Ammon's horn (tissue), 1 donor: ENCODE data around the gene CEACAM18.
"Not testable (repeated sequence)": the region's sequence is repeated elsewhere in the genome, so short reads cannot be mapped to it uniquely, and the experiment has no call there.

Experiments used
- DNase-seq: peaks from one replicate; pipeline ENCODE4 v3.0.0-alpha.2; 2016; ENCODE audit warnings: low spot score

CEACAM18 gene

DNA sequence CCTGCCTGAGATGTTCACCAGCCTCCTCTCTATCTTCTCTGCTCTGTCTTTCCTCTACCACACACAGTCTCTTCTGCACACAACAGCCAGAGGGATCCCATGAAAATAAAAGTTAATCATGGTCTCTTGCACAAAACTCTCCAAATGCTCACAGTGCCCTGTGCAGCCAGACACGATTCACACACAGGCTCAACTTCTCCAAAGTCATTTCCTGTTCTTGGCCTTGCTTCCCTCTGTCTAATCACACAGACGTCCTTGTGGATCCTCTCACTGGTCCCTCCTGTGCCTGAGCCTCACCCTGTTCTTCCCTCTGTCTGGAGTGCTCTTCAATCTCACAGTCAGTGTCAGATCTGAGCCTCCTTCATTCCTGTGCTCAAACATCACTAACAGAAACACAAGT is 15.4 kb downstream of the CEACAM18 start:
- DNase-seq: peak; percentile 44

DNA sequence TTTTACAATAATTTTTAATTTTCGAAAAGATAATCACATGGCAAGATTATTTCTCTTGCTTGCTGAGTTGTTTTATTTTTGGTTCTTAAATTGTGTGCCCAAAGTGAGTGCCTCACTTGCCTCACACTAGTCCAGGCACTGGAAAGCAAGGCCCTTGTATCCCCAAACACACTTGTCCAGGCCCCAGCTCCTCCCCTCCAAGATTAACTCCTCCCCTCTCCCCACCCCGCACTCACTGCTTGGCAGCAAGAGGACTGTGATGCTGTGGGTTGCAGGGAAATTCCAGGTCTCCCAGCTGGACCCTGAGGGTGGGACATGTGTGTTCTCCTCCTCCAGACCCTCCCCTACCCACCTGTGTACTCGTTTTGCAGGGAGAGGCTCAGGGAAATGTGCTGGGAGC is 19.3 kb downstream of the CEACAM18 start:
- DNase-seq: no peak

DNA sequence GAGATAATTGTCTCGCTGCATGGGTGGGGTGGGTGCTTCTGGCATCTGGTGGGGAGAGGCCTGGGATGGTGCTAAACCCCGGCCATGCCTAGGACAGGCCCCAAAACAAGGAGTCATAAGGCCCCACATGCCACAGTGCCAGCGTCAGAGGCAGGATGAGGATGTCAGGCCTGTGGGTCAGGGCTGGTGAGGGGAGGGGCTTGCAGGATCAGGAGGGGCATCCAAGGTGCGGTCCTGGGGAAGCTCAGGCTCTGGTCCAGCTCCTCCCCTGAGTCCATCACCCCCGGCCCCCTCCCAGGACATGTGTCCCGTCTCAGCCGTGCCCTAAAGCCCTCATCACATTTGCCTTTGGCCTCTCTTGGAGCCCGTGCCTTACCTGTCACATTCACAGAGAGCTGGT is 22.6 kb downstream of the CEACAM18 start:
- not testable (repeated sequence) for DNase-seq

- DNase-seq: peak; percentile 67
Observed at GRCh38 chr19:51501594-51502263, 23.4 kb downstream of the CEACAM18 start, which contains the start of gene SIGLEC12. Gene SIGLEC12, minus strand, starts transcription at chr19:51501800. Its CDS starts 67 bp downstream, at chr19:51501733.

GRCh38 chr19:51503286-51503817 is 25.0 kb downstream of the CEACAM18 start:
- peak; percentile 7 for DNase-seq

- DNase-seq: no peak
Observed at GRCh38 chr19:51503896-51504295, 25.6 kb downstream of the CEACAM18 start.

DNA sequence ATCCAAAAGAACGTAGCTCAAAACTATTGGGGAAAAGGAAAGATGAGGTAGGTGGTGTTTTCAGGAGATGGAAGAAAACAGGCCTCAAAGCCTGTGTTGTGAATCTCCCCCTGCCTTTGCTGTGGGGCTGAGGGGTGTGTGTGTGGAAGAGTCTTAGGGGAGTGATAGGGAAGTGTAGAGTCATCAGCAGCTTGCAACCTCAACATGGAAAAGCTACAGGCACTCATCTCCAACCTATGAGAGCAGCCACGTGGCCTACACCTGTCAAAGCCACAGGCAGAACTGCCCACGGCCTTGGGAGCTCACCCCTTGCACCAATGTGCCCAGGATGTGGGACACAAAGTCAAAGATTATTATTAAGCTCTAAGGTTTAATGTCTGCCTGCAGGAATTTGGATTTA is 27.6 kb downstream of the CEACAM18 start:
- DNase-seq: no peak

- DNase-seq: no peak
Observed at GRCh38 chr19:51507192-51507591, 28.9 kb downstream of the CEACAM18 start.

DNA sequence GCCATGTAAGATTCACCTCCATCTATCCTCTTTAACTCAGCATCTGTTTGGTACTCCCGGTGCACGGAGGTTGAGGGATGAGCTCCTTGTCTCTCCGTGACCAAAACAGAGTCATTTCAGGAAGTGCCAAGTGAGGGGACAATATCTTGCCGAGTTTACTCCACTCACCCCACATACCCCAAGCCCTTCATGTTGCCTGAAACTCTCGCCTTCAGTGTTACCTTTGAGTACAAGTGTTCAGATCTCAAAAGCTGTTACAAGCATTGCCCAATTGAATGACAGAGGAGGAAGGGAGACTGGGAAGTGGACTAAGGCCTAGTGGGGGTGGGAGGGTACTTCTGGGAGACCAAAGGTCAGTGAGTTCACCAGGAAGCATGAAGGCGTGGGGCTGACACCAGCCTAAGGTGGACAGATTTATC is 29.3 kb downstream of the CEACAM18 start:
- no peak for DNase-seq

- no peak for DNase-seq
Observed at GRCh38 chr19:51508059-51508733, 29.9 kb downstream of the CEACAM18 start.

DNA sequence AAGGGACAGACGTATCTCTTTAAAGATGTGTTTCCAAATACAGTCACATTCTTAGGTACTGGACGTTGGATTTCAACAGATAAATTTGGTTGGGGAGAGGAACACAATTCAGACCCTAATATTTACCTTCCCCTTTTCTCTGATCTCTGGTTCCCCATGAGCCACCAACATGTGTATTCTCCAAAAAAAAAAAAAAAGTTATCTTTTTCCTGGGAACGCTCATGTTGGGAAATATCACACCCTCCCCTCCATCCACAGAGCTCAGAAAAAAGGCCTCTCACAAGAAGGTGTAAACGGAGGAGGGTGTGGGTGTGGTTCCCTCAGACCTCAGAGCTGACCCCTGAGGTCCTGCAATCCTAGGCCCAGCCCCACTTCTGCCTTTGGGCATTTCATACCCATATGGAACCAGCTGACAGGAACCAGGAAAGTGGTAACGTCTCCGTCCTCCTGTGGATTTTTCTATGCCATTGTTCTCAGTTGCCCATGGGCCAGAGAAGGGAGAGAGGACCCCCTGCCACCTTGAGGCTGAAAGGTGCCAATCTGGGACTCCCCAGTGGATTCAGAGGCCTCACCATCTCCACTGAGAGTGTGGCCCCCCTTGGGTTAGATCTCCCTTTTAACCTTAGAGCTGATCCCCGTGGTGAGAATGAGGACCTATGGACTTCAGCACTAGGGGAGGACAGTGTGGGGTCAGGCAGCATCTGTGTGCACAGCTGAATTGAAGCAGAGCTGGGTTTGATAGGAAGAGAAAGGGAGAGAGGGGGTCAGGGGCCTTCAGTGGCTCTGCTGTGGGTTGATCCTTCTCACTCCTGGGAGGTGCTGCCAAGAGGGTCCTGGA is 31.7 kb downstream of the CEACAM18 start:
- DNase-seq: no peak

DNA sequence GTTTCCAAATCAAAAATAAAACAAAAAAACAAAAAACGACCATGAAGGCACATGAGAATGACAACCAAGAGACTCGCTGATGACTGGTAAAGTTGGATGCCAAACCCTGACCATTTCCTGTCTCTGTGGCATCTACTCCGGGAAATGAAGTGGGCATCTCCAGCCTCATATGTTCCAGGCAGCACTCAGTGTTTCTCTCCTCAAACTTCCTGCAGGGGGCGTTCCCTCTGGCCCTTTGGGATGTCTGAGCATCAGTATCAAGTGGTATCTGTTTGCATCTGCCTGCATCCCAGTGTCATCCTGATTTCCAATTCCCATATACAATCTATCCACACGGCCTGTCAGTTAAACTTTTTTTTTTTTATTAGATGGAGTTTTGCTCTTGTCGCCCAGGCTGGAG is 33.0 kb downstream of the CEACAM18 start:
- DNase-seq: no peak

- no peak for DNase-seq
Observed at GRCh38 chr19:51513968-51514367, 35.6 kb downstream of the CEACAM18 start.

DNA sequence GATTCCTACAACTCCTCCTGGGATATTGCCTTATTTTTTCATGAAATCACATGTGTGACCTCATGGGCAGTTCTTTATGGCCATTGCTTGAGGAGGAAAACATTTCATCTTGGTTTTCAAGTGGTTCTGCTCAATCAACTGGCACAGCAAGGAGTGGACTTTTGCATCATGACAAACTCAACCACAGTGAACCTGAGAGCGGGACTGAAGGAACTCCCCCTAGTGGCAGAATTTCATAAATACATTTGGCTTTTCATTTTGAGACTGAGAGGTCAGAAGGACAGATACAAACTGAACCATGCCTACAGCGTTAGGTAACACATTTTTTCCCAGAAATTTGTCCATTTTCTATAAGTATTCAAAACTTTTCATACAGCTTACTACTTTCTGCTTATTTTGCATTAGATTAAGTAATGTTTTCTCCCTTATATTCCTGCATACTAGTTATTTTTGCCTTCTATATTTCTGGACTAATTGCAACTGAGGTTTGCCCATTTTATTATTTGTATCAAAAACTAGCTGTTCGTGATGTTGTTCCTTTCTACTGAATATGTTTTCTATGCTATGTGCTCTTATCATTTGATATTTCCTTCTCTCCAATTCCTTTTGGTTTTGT is 36.6 kb downstream of the CEACAM18 start:
- DNase-seq: peak; percentile 40

GRCh38 chr19:51520728-51521127 is 42.4 kb downstream of the CEACAM18 start:
- no peak for DNase-seq

- DNase-seq: no peak
Observed at GRCh38 chr19:51521357-51521756, 43.0 kb downstream of the CEACAM18 start.

DNA sequence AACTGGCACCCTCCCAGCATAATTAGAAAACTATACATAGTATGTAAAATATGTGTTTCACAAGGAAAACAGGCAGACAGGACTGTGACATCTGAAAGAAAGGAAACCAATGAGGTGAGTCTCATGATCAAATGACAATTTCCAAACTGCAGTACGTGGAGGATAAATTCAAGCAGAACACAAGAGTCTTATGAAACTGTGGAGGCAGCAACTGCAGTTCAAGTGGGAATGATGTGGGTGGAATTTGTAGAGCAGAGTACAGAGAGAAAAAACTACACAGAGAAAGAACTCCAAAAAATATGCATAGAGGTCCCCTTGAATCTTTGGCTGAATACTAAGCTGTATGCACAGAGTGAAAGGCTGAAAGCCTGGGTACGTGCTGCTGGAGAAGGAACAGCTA is 43.4 kb downstream of the CEACAM18 start:
- DNase-seq: peak; percentile 29

DNA sequence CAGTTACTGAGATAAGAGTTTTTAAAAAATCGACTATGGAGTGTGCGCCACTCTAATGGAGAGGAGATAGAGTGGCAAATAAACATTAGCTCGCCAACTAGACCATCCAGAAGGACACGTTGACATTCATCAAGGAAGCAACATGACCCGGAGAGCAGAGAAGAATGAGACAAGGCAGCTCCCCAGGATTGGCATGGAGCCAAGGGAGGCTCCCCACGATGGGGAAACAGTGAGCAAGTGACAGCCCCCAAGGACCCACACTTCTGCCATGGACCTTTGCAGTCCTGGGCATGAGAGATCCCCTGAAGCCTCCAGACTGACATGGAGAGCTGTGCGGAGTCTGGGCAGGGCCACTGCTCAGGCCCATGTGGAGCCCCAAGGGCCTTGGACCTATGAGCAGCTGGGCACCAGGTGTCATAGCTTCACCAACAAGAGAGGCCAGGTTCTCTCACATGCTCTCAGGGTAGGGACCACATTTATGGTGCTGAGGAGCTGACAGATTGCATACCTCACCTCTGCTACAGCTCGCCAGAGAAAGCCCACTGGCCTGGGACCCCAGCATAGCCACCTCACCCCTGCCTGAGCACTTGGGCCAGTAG is 46.4 kb downstream of the CEACAM18 start:
- no peak for DNase-seq

- DNase-seq: no peak
Observed at GRCh38 chr19:51525651-51526050, 47.3 kb downstream of the CEACAM18 start.

GRCh38 chr19:51529301-51529700 is 51.0 kb downstream of the CEACAM18 start:
- no peak for DNase-seq

DNA sequence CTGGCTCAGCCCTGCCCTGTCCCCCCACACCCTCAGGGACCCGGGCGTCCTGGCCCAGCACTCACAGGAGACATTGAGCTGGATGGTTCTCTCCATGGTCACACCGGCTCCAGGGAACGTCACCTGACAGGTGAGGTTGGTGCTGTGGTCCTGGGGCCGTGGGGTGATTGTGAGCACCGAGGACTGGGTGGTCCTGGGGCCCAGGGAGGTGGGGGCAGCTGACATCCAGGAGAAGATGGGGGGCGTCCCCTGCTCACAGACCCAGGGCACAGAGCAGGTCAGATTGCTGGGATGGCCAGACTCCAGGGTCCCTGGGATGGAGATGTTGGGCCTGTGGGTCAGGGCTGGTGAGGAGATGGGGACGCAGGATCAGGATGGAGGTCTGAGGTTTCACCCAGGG is 52.3 kb downstream of the CEACAM18 start:
- no peak for DNase-seq
